Ectodermal cell (in vitro differentiated cells): Measurements from ENCODE around the gene PVALEF.
A peak's percentile ranks its signal among the peaks of the same experiment; 100 is the strongest.
"Not testable (repeated sequence)": the region's sequence is repeated elsewhere in the genome, so short reads cannot be mapped to it uniquely, and the experiment has no call there.

Source experiments
- H3K27ac ChIP-seq: 2 replicates; pipeline ENCODE4 v1.7.0; 2013; ENCODE audit warnings: mild to moderate bottlenecking, low read depth, low read length; ENCODE audit not compliant: insufficient read depth, poor library complexity, severe bottlenecking
- H3K27me3 ChIP-seq: 2 replicates; pipeline ENCODE4 v1.7.0; 2013; ENCODE audit warnings: mild to moderate bottlenecking, low read length; ENCODE audit not compliant: insufficient read depth, control insufficient read depth, poor library complexity, severe bottlenecking
- H3K36me3 ChIP-seq: one replicate; pipeline ENCODE4 v1.7.0; 2013; ENCODE audit warnings: low read length; ENCODE audit not compliant: control insufficient read depth, insufficient read depth
- H3K4me1 ChIP-seq: one replicate; pipeline ENCODE4 v1.7.0; 2013; ENCODE audit warnings: low read length; ENCODE audit not compliant: control insufficient read depth, insufficient read depth
- H3K4me3 ChIP-seq: 2 replicates; pipeline ENCODE4 v1.7.0; 2013; ENCODE audit warnings: low read depth, low read length, control low read depth; ENCODE audit not compliant: insufficient read depth
- H3K9me3 ChIP-seq: 2 replicates; pipeline ENCODE4 v1.7.0; 2013; ENCODE audit warnings: mild to moderate bottlenecking, low read length, moderate library complexity; ENCODE audit not compliant: control insufficient read depth
- WGBS, 2 experiments: methylation state at CpG; one replicate each; pipeline ENCODE4 v1.1.7; 2013; ENCODE audit warnings: missing lambda C conversion rate in 2 of 2; 5-methylcytosine and 5-hydroxymethylcytosine counted together

The PVALEF gene

DNA sequence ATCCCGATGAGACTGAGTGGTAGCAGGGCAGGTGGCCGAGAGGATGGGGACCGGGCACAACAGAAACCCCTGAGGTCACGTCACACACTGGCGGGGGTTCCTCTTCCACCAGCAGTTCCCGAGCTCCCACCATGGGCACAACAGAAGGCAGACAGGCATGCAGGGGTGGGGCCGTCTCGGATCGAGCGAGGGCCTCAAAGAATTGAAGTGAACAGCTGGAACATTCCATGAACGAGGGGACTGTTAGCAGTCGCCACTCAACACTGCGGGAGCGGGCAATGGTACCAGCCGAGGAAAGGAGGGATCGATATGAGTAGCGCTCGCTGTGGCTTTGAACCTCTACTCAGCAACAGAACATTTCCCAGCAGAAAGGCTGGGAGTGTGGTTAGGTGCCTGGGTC, 52.2 kb downstream of the PVALEF start:
- Histone ChIP-seq H3K9me3 (no peaks in the 10 kb centered on the region), H3K4me3 (no peak overlapping the region), H3K36me3 (peaks cover 4% of the 10 kb centered on the region), H3K4me1 (peaks cover 11% of the 10 kb centered on the region), H3K27ac (no peak overlapping the region), H3K27me3 (no peaks in the 10 kb centered on the region)
- 86 to 91% methylated on average over 18 of the region's 18 CpGs for WGBS, 2 experiments

GRCh38 chr17:81218459-81218858, 53.2 kb downstream of the PVALEF start:
- no peak overlapping the region for H3K4me3 ChIP-seq
- peaks cover 11% of the 10 kb centered on the region for H3K4me1 ChIP-seq
- peaks cover 4% of the 10 kb centered on the region for H3K36me3 ChIP-seq
- 86 to 87% methylated on average over 13 of the region's 13 CpGs for WGBS, 2 experiments
- H3K27me3 ChIP-seq: peaks cover 1% of the 10 kb centered on the region
- no peaks in the 10 kb centered on the region for H3K9me3 ChIP-seq
- no peak overlapping the region for H3K27ac ChIP-seq

- H3K4me3 ChIP-seq: no peak overlapping the region
- WGBS, 2 experiments: 92 to 93% methylated on average over 11 of the region's 11 CpGs
- no peak overlapping the region for H3K27ac ChIP-seq
- H3K36me3 ChIP-seq: peaks cover 4% of the 10 kb centered on the region
- H3K27me3 ChIP-seq: peaks cover 6% of the 10 kb centered on the region
- no peaks in the 10 kb centered on the region for H3K9me3 ChIP-seq
- H3K4me1 ChIP-seq: peaks cover 11% of the 10 kb centered on the region
These were observed 53.7 kb downstream of the PVALEF start for GRCh38 chr17:81218991-81219390.

DNA sequence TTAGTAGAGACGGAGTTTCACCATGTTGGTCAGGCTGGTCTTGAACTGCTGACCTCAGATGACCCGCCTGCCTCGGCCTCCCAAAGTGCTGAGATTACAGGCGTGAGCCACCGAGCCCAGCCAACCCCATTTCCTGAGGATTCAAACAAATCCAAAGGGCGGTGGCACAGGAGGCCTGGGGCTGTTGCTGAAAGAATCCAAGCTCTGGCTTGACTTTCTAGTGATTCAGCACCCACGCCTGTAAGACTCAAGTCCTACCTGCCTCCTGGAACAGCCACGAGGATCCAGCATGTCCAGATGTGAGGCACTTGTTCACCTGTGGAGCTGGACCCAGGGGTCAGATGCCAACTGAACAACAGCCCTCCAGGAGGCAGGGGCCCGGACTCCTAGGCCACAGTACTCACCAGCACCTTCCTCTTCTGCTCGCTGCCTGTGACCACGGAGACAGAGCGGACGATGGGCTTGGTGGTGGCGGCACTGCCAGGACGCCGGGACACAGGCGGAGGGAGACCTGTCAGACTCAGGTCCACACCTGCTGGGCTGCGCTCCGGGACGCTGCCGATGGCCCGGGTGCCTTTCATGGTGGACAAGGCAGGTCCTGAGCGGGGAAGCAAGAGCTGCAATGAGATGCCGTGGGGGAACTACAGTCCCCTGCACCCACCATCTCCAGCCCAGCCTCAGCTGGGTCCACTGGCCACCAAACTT, 54.3 kb downstream of the PVALEF start:
- no peak overlapping the region for H3K4me3 ChIP-seq
- H3K27me3 ChIP-seq: peaks cover 6% of the 10 kb centered on the region
- H3K27ac ChIP-seq: no peak overlapping the region
- WGBS, 2 experiments: 95% methylated on average over 24 of the region's 24 CpGs
- H3K9me3 ChIP-seq: no peaks in the 10 kb centered on the region
- peaks cover 11% of the 10 kb centered on the region for H3K4me1 ChIP-seq
- peaks cover 4% of the 10 kb centered on the region for H3K36me3 ChIP-seq

DNA sequence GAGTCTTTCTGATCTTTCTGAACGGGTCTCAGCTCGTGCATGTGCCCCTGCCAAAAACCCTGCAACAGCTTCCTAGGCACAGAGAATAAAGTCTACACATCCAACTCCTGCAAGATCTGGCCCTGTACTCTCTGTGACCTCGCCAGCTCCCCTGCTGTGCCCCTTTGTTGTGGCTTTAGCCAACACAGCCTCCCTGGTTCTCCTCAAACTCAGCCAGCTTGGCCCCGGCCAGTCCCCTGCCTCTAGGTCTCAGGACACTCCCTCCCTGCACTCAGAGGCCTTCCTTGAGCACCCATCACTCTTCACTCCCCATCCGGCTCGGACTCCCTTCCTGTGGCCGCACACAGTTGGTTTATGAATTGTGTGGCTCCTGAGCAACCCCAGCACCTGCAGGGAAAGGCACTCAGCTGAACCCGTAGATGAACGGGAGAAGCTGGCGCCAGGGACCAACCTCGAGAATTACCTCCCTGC, 56.1 kb downstream of the PVALEF start:
- H3K4me3 ChIP-seq: peak overlapping the region; percentile 85

GRCh38 chr17:81221842-81222619, 56.7 kb downstream of the PVALEF start:
- Histone ChIP-seq H3K27me3 (peaks cover 6% of the 10 kb centered on the region), H3K9me3 (no peaks in the 10 kb centered on the region), H3K4me1 (peaks cover 11% of the 10 kb centered on the region), H3K36me3 (peaks cover 3% of the 10 kb centered on the region), H3K27ac (no peak overlapping the region), H3K4me3 (peak overlapping the region; percentile 85)
- 24 to 26% methylated on average over 24 of the region's 24 CpGs for WGBS, 2 experiments

More for the DNA sequence above, 56.1 kb downstream of the PVALEF start:
- peaks cover 4% of the 10 kb centered on the region for H3K36me3 ChIP-seq
- no peaks in the 10 kb centered on the region for H3K9me3 ChIP-seq
- peaks cover 6% of the 10 kb centered on the region for H3K27me3 ChIP-seq
- H3K27ac ChIP-seq: no peak overlapping the region
- 56% methylated on average over 11 of the region's 11 CpGs for WGBS, 2 experiments
- peaks cover 11% of the 10 kb centered on the region for H3K4me1 ChIP-seq

- Histone ChIP-seq H3K27ac (no peak overlapping the region), H3K4me1 (peaks cover 11% of the 10 kb centered on the region)
- WGBS, 2 experiments: 0 to 1% methylated on average over 30 of the region's 30 CpGs
These were observed 57.3 kb downstream of the PVALEF start for GRCh38 chr17:81222620-81222905.

GRCh38 chr17:81222906-81223761, 57.8 kb downstream of the PVALEF start, which contains the start of gene CEP131:
Gene CEP131, minus strand, starts transcription at chr17:81222965. Its CDS starts 2,909 bp downstream, at chr17:81220056.
- no peak within 1 kb of the TSS for H3K27ac ChIP-seq
- H3K4me3 ChIP-seq: peak within 1 kb of the TSS; percentile 85
- H3K4me1 ChIP-seq: peaks cover 11% of the 10 kb centered on the region
- H3K36me3 ChIP-seq: no peaks in the 10 kb centered on the region
- no peaks in the 10 kb centered on the region for H3K9me3 ChIP-seq
- peaks cover 6% of the 10 kb centered on the region for H3K27me3 ChIP-seq
- 1 to 2% methylated on average over 79 of the region's 79 CpGs for WGBS, 2 experiments

More at GRCh38 chr17:81222620-81222905, 57.3 kb downstream of the PVALEF start:
- peak overlapping the region; percentile 85 for H3K4me3 ChIP-seq
- no peaks in the 10 kb centered on the region for H3K9me3 ChIP-seq
- peaks cover 6% of the 10 kb centered on the region for H3K27me3 ChIP-seq
- H3K36me3 ChIP-seq: no peaks in the 10 kb centered on the region

- Histone ChIP-seq H3K27ac (no peak overlapping the region), H3K9me3 (no peaks in the 10 kb centered on the region), H3K27me3 (peaks cover 6% of the 10 kb centered on the region), H3K4me3 (no peak overlapping the region), H3K4me1 (peaks cover 11% of the 10 kb centered on the region), H3K36me3 (no peaks in the 10 kb centered on the region)
- WGBS, 2 experiments: 76 to 78% methylated on average over 11 of the region's 11 CpGs
These were observed 58.4 kb downstream of the PVALEF start for GRCh38 chr17:81223762-81224130.

DNA sequence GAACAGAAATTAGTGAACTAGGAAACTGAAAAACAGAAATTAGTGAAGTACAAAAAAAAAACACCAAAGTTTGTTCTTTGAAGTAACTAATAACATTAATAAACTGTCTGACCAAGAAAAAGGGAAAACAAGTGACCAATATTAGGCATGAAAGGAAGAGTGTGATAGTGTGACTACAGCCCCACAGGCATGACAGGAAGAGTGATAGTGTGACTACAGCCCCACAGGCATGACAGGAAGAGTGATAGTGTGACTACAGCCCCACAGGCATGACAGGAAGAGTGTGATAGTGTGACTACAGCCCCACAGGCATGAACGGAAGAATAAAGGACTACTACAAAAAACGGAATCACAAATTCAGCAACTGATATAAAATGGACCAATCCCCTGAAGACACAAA, 62.3 kb downstream of the PVALEF start:
- H3K4me1 ChIP-seq, H3K27me3 ChIP-seq, H3K27ac ChIP-seq, H3K36me3 ChIP-seq, H3K4me3 ChIP-seq, H3K9me3 ChIP-seq: not testable (repeated sequence)
- 88 to 94% methylated on average over 1 to 2 of the region's 2 CpGs for WGBS, 2 experiments
